ENCODE data around the gene RSPH3.

GRCh38 chr6:159014406-159014805 lies 14.4 kb upstream of the RSPH3 start:
- TF ChIP-seq CTCF (IDR thresholded peaks at IDR 0.05) (no peak), POLR2A (IDR thresholded peaks at IDR 0.05) (no peak)
